HCT116 (cell line): ENCODE results near the gene COPZ1. TPM values are rescaled to one million over a fixed set of nuclear protein-coding genes. Genes with fewer than 3 reads are reported as not detected.

ENCODE experiments used
- ATAC-seq: fragments of 200-7000 bp; cut with Tn5 transposase; 2 replicates; pipeline ENCODE4 v1.9.1; 2020; ENCODE audit warnings: mild to moderate bottlenecking, moderate library complexity
- BruUV-seq: library from RNA; stranded (reverse); fragments of 400-500 nt; replicated peaks from 2 replicates; lab custom pipeline; 2021; lab: Mats Ljungman, UMichigan
- CTCF ChIA-PET: fragments of 300-600 bp; sonication (Branson Sonifier 250); formaldehyde crosslinking; loops from one replicate; lab custom pipeline; 2021; ENCODE audit warnings: antibody characterized with exemption; lab: Charles Lee
- POLR2A ChIA-PET: fragments of 300-600, 350-600 bp; sonication (Branson Sonifier 250); formaldehyde crosslinking; loops from one replicate; lab custom pipeline; 2021; ENCODE audit warnings: antibody characterized with exemption; lab: Charles Lee
- RAD21 ChIA-PET, 2 experiments: fragments of 300-600 bp; sonication (Branson Sonifier 250); formaldehyde crosslinking; loops; one replicate each; lab custom pipeline; 2023; ENCODE audit warnings: low total read pairs in 2 of 2; ENCODE audit not compliant: uncharacterized antibody in 2 of 2, unreplicated experiment in 2 of 2, low non-redundant PET in 1 of 2; lab: Charles Lee
- DNase-seq: peaks from one replicate; pipeline ENCODE4 v3.0.0-alpha.2; 2010; ENCODE audit warnings: low read depth, low spot score
- H2AFZ ChIP-seq: fragments of 200-600 bp; shearing (Covaris generic), sonication (generic); 2 replicates; pipeline ENCODE4 v1.6.1; 2017; ENCODE audit warnings: low read depth, mixed run types, mixed read lengths, antibody characterized with exemption, low read length; ENCODE audit not compliant: poor library complexity, severe bottlenecking
- H3K27ac ChIP-seq: 2 replicates; pipeline ENCODE4 v1.5.1; 2012; ENCODE audit warnings: low read depth, low read length
- H3K27me3 ChIP-seq: fragments of 200-600 bp; sonication (generic); 2 replicates; pipeline ENCODE4 v1.6.1; 2016; ENCODE audit warnings: mixed run types, low read length, mixed read lengths; ENCODE audit not compliant: insufficient read depth
- H3K36me3 ChIP-seq, 2 experiments: fragments of 200-500 bp in 1 of 2; fragments of 200-600 bp in 1 of 2; sonication (Bioruptor generic) in 1 of 2; sonication (generic) in 1 of 2; 2 replicates each; pipeline versions ENCODE4 v1.5.1 to v1.6.1; 2014 to 2016; ENCODE audit warnings: low read length in 2 of 2, inconsistent platforms in 1 of 2, mixed read lengths in 1 of 2, mixed run types in 1 of 2; ENCODE audit not compliant: insufficient read depth in 2 of 2, control insufficient read depth in 1 of 2
- H3K4me1 ChIP-seq, 2 experiments: fragments of 200-600 bp in 1 of 2; sonication (generic) in 1 of 2; 2 replicates each; pipeline versions ENCODE4 v1.5.1 to v1.6.1; 2012 to 2017; ENCODE audit warnings: low read length in 2 of 2, inconsistent platforms in 1 of 2, mild to moderate bottlenecking in 1 of 2, mixed read lengths in 1 of 2, mixed run types in 1 of 2, moderate library complexity in 1 of 2; ENCODE audit not compliant: insufficient read depth in 2 of 2, control insufficient read depth in 1 of 2
- H3K4me2 ChIP-seq: fragments of 200-600 bp; sonication (generic); 2 replicates; pipeline ENCODE4 v1.6.1; 2017; ENCODE audit warnings: mixed run types, low read length, mixed read lengths
- H3K4me3 ChIP-seq, 2 experiments: fragments of 200-600 bp in 1 of 2; sonication (generic) in 1 of 2; replicated peaks in 1 of 2; 2 replicates each; pipeline ENCODE4 v1.5.1; 2011 to 2016; ENCODE audit warnings: low read length in 2 of 2, control low read depth in 1 of 2, low read depth in 1 of 2, mild to moderate bottlenecking in 1 of 2, mixed read lengths in 1 of 2, mixed run types in 1 of 2
- H3K79me2 ChIP-seq: fragments of 200-600 bp; sonication (generic); 2 replicates; pipeline ENCODE4 v1.6.1; 2017; ENCODE audit warnings: mild to moderate bottlenecking, mixed run types, low read length, moderate library complexity, mixed read lengths; ENCODE audit not compliant: insufficient read depth
- H3K9ac ChIP-seq: fragments of 200-600 bp; sonication (generic); 2 replicates; pipeline ENCODE4 v1.6.1; 2016; ENCODE audit warnings: low read length, mixed read lengths
- H3K9me2 ChIP-seq: fragments of 200-600 bp; sonication (generic), shearing (Covaris generic); 2 replicates; pipeline ENCODE4 v1.6.1; 2017; ENCODE audit warnings: mixed run types, mild to moderate bottlenecking, moderate library complexity; ENCODE audit not compliant: insufficient read depth
- H3K9me3 ChIP-seq, 2 experiments: fragments of 200-500 bp in 1 of 2; fragments of 200-600 bp in 1 of 2; sonication (Bioruptor generic) in 1 of 2; sonication (generic) in 1 of 2; 2 replicates each; pipeline ENCODE4 v1.6.1; 2014 to 2017; ENCODE audit warnings: low read length in 2 of 2, mixed read lengths in 2 of 2, inconsistent platforms in 1 of 2, low read depth in 1 of 2, mild to moderate bottlenecking in 1 of 2, mixed run types in 1 of 2, moderate library complexity in 1 of 2; ENCODE audit not compliant: control insufficient read depth in 1 of 2, insufficient read depth in 1 of 2
- H4K20me1 ChIP-seq: fragments of 200-600 bp; sonication (generic), shearing (Covaris generic); 2 replicates; pipeline ENCODE4 v1.6.1; 2017; ENCODE audit warnings: mixed run types, mild to moderate bottlenecking, moderate library complexity; ENCODE audit not compliant: insufficient read depth
- EZH2phosphoT487 ChIP-seq: fragments of 200-600 bp; IDR thresholded peaks from 2 replicates; pipeline ENCODE4 v1.6.1; 2018; ENCODE audit warnings: antibody characterized with exemption, borderline replicate concordance
- FOSL1 ChIP-seq: IDR thresholded peaks from 2 replicates; pipeline ENCODE4 v1.6.1; 2012; ENCODE audit warnings: low read depth
- POLR2AphosphoS5 ChIP-seq: IDR thresholded peaks from 2 replicates; pipeline ENCODE4 v1.6.1; 2011; ENCODE audit warnings: mild to moderate bottlenecking, low read depth, low read length, moderate library complexity
- RAD21 ChIP-seq: IDR thresholded peaks from 2 replicates; pipeline ENCODE4 v1.6.1; 2012; ENCODE audit warnings: low read depth, mild to moderate bottlenecking
- SIN3A ChIP-seq: IDR thresholded peaks from 2 replicates; pipeline ENCODE4 v1.6.1; 2012; ENCODE audit warnings: low read depth
- SP1 ChIP-seq: IDR thresholded peaks from 2 replicates; pipeline ENCODE4 v1.6.1; 2012; ENCODE audit warnings: low read depth
- SRF ChIP-seq: IDR thresholded peaks from 2 replicates; pipeline ENCODE4 v1.6.1; 2012; ENCODE audit warnings: low read depth
- TCF7L2 ChIP-seq: IDR thresholded peaks from 2 replicates; pipeline ENCODE4 v1.7.0; 2011; ENCODE audit warnings: borderline replicate concordance, inconsistent platforms; ENCODE audit not compliant: insufficient read depth, insufficient read length; ENCODE audit errors: extremely low read depth
- YY1 ChIP-seq: IDR thresholded peaks from 2 replicates; pipeline ENCODE4 v1.6.1; 2011; ENCODE audit warnings: low read length, low read depth, moderate library complexity, mild to moderate bottlenecking; ENCODE audit not compliant: insufficient replicate concordance; ENCODE audit errors: extremely low read depth
- ZNF274 ChIP-seq: fragments of 200-500 bp; sonication (Bioruptor generic); IDR thresholded peaks from 2 replicates; pipeline ENCODE4 v1.6.1; 2014; ENCODE audit warnings: mild to moderate bottlenecking, low read depth, low read length, inconsistent platforms
- intact Hi-C: fragments of 100-400 bp; cut with micrococcal nuclease; formaldehyde crosslinking; loops from 2 replicates; pipeline ENCODE4 v1.10.0; 2022
- total RNA-seq: library from RNA; stranded (reverse); gene quantifications from one replicate; pipeline ENCODE4 v1.2.1, GENCODE V29; 2021; ENCODE audit not compliant: unreplicated experiment
- TF ChIP-seq, protein P1 (sequence below), 3 experiments: fragments of 200-600 bp in 1 of 3; sonication (generic) in 1 of 3; IDR thresholded peaks in 2 of 3; conservative IDR thresholded peaks in 1 of 3; 2 replicates each; pipeline ENCODE4 v1.5.1; 2012 to 2017; ENCODE audit warnings: low read depth in 2 of 3, low read length in 2 of 3, antibody characterized with exemption in 1 of 3, borderline replicate concordance in 1 of 3, control low read depth in 1 of 3, mild to moderate bottlenecking in 1 of 3, mixed read lengths in 1 of 3, mixed run types in 1 of 3, moderate library complexity in 1 of 3; ENCODE audit not compliant: insufficient read depth in 1 of 3
- TF ChIP-seq, protein P2 (sequence below): IDR thresholded peaks from 2 replicates; pipeline ENCODE4 v1.6.1; 2012

The COPZ1 gene
- total RNA-seq, 1 experiment from 2014 or later: 191 TPM

DNA sequence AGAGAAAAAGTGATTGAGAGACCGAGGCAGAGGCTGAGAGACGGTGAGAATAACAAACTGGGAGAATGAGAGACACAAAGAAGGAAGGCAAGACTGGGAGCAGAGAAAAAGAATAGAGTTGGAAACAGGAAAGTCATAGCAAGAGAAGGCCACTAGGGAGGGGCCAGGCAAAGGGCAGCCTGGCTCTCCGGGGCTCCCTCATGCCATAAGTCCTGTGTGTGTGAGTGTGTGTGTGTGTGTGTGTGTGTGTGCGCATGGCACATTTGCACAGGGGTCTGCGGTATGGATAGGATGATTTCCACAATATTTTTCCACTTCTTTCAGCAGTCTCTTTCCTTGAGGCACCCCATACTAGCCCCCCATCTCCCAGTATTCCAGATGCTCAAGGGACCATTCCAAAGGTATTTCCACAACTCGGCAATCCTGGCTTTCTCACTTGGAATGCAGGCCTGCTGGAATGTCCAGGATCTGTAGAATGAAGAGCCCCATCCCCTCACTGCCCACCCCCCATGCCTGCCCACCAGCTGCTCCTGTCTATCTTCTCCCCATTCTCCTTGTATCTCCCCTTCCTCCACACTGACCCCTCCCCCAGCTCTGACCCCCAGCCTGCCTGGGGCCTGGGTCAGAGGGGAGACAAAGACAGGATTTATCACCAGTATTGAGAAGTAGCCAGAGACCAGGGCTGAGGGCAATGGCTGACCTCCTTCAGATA, 30.3 kb downstream of the COPZ1 start:
- DNase-seq (no peak), ATAC-seq (no peak)
- H2AFZ ChIP-seq: no peak overlapping the region
- no peak overlapping the region for H3K27ac ChIP-seq
- H3K9ac ChIP-seq: no peak overlapping the region
- ChIA-PET CTCF (no interaction called here), POLR2A (interaction anchor here (0.6 kb wide), 1 partner anchor 1932 kb away, joined by 5 read pairs; no protein-coding TSS in a partner anchor), RAD21 (no interaction called here)
- H3K9me3 ChIP-seq: no peaks in the 10 kb centered on the region
- H3K9me2 ChIP-seq: no peaks in the 10 kb centered on the region
- intact Hi-C loops: no loop called here
- H3K4me2 ChIP-seq: no peak overlapping the region
- no peaks in the 10 kb centered on the region for H3K79me2 ChIP-seq
- no peaks in the 10 kb centered on the region for H3K27me3 ChIP-seq
- TF ChIP-seq SP1: no peak
- TF ChIP-seq, protein P1, sequence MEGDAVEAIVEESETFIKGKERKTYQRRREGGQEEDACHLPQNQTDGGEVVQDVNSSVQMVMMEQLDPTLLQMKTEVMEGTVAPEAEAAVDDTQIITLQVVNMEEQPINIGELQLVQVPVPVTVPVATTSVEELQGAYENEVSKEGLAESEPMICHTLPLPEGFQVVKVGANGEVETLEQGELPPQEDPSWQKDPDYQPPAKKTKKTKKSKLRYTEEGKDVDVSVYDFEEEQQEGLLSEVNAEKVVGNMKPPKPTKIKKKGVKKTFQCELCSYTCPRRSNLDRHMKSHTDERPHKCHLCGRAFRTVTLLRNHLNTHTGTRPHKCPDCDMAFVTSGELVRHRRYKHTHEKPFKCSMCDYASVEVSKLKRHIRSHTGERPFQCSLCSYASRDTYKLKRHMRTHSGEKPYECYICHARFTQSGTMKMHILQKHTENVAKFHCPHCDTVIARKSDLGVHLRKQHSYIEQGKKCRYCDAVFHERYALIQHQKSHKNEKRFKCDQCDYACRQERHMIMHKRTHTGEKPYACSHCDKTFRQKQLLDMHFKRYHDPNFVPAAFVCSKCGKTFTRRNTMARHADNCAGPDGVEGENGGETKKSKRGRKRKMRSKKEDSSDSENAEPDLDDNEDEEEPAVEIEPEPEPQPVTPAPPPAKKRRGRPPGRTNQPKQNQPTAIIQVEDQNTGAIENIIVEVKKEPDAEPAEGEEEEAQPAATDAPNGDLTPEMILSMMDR (IDR thresholded peaks at IDR 0.05 in 2 of 3, conservative IDR thresholded peaks at IDR 0.05 in 1 of 3; ENCODE audit: borderline replicate concordance in 1 of 3, insufficient read depth in 1 of 3, low read depth in 2 of 3, low read length in 2 of 3): peak in 2 of 3 experiments; percentile 22 to 25; a peak in 2 of 6 replicates
- peaks cover 8 to 9% of the 10 kb centered on the region in 2 experiments; a peak in 3 of 4 replicates for H3K36me3 ChIP-seq
- no peaks in the 10 kb centered on the region for H4K20me1 ChIP-seq
- H3K4me1 ChIP-seq: peaks cover 20 to 30% of the 10 kb centered on the region in 2 experiments
- no peak overlapping the region for H3K4me3 ChIP-seq
- BruUV-seq: no TSS peak

DNA sequence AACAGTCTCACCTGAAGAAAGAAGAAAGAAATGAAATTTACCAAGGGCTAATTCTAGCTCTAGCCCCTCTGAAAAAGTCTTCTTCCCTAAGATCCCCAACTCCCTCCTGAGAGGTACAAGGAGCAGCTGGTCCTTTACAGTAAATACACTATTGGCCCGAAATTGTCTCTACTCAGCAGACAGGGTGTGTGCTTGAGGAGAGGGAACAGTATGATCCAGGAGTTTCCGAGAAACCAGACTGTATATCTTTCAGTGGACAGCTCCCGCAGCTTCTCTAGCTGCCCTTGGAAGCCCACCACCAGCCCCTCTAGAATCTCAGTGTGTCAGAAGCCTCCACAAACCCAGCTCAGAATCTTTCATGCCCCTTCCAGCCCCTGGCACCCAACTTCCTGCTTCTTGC, 31.3 kb downstream of the COPZ1 start:
- H3K36me3 ChIP-seq: peaks cover 0 to 2% of the 10 kb centered on the region in 2 experiments; a peak in 1 of 4 replicates
- ATAC-seq: no peak
- POLR2A ChIA-PET: interaction anchor here (0.6 kb wide), 1 partner anchor 1931 kb away, joined by 5 read pairs; no protein-coding TSS in a partner anchor
- no peak for TF ChIP-seq EZH2phosphoT487
- no peak for TF ChIP-seq POLR2AphosphoS5
- TF ChIP-seq FOSL1: no peak
- no peak for TF ChIP-seq TCF7L2
- TF ChIP-seq YY1: no peak
- no peak for TF ChIP-seq RAD21
- TF ChIP-seq ZNF274: no peak
- TF ChIP-seq, protein P2, sequence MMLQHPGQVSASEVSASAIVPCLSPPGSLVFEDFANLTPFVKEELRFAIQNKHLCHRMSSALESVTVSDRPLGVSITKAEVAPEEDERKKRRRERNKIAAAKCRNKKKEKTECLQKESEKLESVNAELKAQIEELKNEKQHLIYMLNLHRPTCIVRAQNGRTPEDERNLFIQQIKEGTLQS: no peak
- TF ChIP-seq SRF: no peak
- no peak for TF ChIP-seq SIN3A
- TF ChIP-seq, protein P1 (IDR thresholded peaks at IDR 0.05 in 2 of 3, conservative IDR thresholded peaks at IDR 0.05 in 1 of 3; ENCODE audit: borderline replicate concordance in 1 of 3, insufficient read depth in 1 of 3, low read depth in 2 of 3, low read length in 2 of 3): no peak

More for the DNA sequence above, 31.3 kb downstream of the COPZ1 start:
- Histone ChIP-seq H3K4me2 (no peak overlapping the region), H3K9ac (no peak overlapping the region), H2AFZ (no peak overlapping the region), H3K27ac (no peak overlapping the region), H3K4me3 (no peak overlapping the region), H3K9me2 (no peaks in the 10 kb centered on the region), H3K79me2 (no peaks in the 10 kb centered on the region), H4K20me1 (no peaks in the 10 kb centered on the region), H3K27me3 (no peaks in the 10 kb centered on the region), H3K9me3 (no peaks in the 10 kb centered on the region), H3K4me1 (peaks cover 26 to 38% of the 10 kb centered on the region in 2 experiments)
- DNase-seq: no peak
- no TSS peak for BruUV-seq
- ChIA-PET RAD21 (no interaction called here), CTCF (interaction anchor here (1.7 to 3.3 kb wide), 2 partner anchors 14 to 20 kb away, joined by 5 to 27 read pairs; no protein-coding TSS in a partner anchor)
- intact Hi-C loops: no loop called here
